ENCODE data around the gene OPCML. TPM values are rescaled to one million over a fixed set of nuclear protein-coding genes. Genes with fewer than 3 reads are reported as not detected.

Gene OPCML
- total and polyA plus RNA-seq, 12 donors, result under 0.01 to 1.2 (median 0.39) TPM

- Histone ChIP-seq H3K36me3 (no peaks in the 10 kb centered on the region), H3K9me3 (no peaks in the 10 kb centered on the region), H3K27ac (no peak overlapping the region), H3K4me1 (no peaks in the 10 kb centered on the region), H3K27me3 (peaks cover 0 to 4% (median 0%) of the 10 kb centered on the region in 7 donors), H3K4me3 (no peak overlapping the region)
- peak in 5 of 8 donors; percentile 11 to 52 (median 33) for ATAC-seq
- no peak for TF ChIP-seq CTCF (IDR thresholded peaks at IDR 0.05)
- intact Hi-C loops (cut with DNase I), result no loop called here
- DNase-seq, result no peak
- WGBS, 2 donors, result 37 to 52% methylated on average over 6 of the region's 6 CpGs
Observed at GRCh38 chr11:132886335-132886734, 646.0 kb downstream of the OPCML start.

- 95 to 97% methylated on average over 3 of the region's 3 CpGs for WGBS, 2 donors
- no peaks in the 10 kb centered on the region for H3K36me3 ChIP-seq
- H3K9me3 ChIP-seq, result no peaks in the 10 kb centered on the region
- intact Hi-C loops (cut with DNase I), result no loop called here
- H3K27me3 ChIP-seq, result peaks cover 0 to 4% (median 0%) of the 10 kb centered on the region in 7 donors
- no peaks in the 10 kb centered on the region for H3K4me1 ChIP-seq
- TF ChIP-seq CTCF (IDR thresholded peaks at IDR 0.05), result no peak
- ATAC-seq (no peak), DNase-seq (no peak)
- H3K27ac ChIP-seq, result no peak overlapping the region
- H3K4me3 ChIP-seq, result no peak overlapping the region
Observed at GRCh38 chr11:132883241-132883640, 649.1 kb downstream of the OPCML start.

- Histone ChIP-seq H3K9me3 (no peaks in the 10 kb centered on the region), H3K27ac (no peak overlapping the region), H3K4me1 (no peaks in the 10 kb centered on the region), H3K4me3 (no peak overlapping the region), H3K36me3 (no peaks in the 10 kb centered on the region), H3K27me3 (peaks cover 0 to 4% (median 0%) of the 10 kb centered on the region in 7 donors)
- TF ChIP-seq CTCF (IDR thresholded peaks at IDR 0.05), result no peak
- ATAC-seq, result no peak
- 73 to 85% methylated on average over 3 of the region's 3 CpGs for WGBS, 2 donors
- intact Hi-C loops (cut with DNase I), result no loop called here
- no peak for DNase-seq
Observed at GRCh38 chr11:132881622-132882021, 650.7 kb downstream of the OPCML start.

GRCh38 chr11:132878111-132878510, 654.2 kb downstream of the OPCML start:
- no peak overlapping the region for H3K4me3 ChIP-seq
- intact Hi-C loops (cut with DNase I), result no loop called here
- no peak overlapping the region for H3K27ac ChIP-seq
- no peak for DNase-seq
- H3K9me3 ChIP-seq, result no peaks in the 10 kb centered on the region
- peaks cover 0 to 8% (median 0%) of the 10 kb centered on the region in 7 donors for H3K27me3 ChIP-seq
- no peaks in the 10 kb centered on the region for H3K36me3 ChIP-seq
- no peak for TF ChIP-seq CTCF (IDR thresholded peaks at IDR 0.05)
- WGBS, 2 donors, result 91% methylated on average over 5 of the region's 5 CpGs
- ATAC-seq, result no peak
- H3K4me1 ChIP-seq, result no peaks in the 10 kb centered on the region
